GM03348 (cell line): ENCODE measurements around the gene SOX4.

Experiments
- DNase-seq: peaks from one replicate; pipeline ENCODE4 v3.0.0; 2012; ENCODE audit warnings: low spot score

Gene SOX4

GRCh38 chr6:21613809-21614208 lies 20.3 kb downstream of the SOX4 start:
- no peak for DNase-seq

GRCh38 chr6:21614226-21614625 lies 20.7 kb downstream of the SOX4 start:
- no peak for DNase-seq

GRCh38 chr6:21615504-21615903 lies 22.0 kb downstream of the SOX4 start:
- DNase-seq, result peak; percentile 23

- DNase-seq, result no peak
Observed at GRCh38 chr6:21616005-21616404, 22.5 kb downstream of the SOX4 start.

- no peak for DNase-seq
Observed at GRCh38 chr6:21625642-21626041, 32.1 kb downstream of the SOX4 start.

GRCh38 chr6:21626756-21627155 lies 33.2 kb downstream of the SOX4 start:
- no peak for DNase-seq

- DNase-seq, result no peak
Observed at GRCh38 chr6:21628160-21628559, 34.6 kb downstream of the SOX4 start.

- no peak for DNase-seq
Observed at GRCh38 chr6:21633511-21634109, 40.1 kb downstream of the SOX4 start.

- DNase-seq, result peak; percentile 88
Observed at GRCh38 chr6:21634582-21634981, 41.0 kb downstream of the SOX4 start.

GRCh38 chr6:21636876-21637275 lies 43.3 kb downstream of the SOX4 start:
- DNase-seq, result peak; percentile 23

GRCh38 chr6:21639316-21639715 lies 45.8 kb downstream of the SOX4 start:
- DNase-seq, result no peak
